Ascending aorta (tissue), 2 donors: Measurements from ENCODE around the gene GANAB. TPM values are rescaled to one million over a fixed set of nuclear protein-coding genes. Genes with fewer than 3 reads are reported as not detected.
"Not testable (repeated sequence)": the region's sequence is repeated elsewhere in the genome, so short reads cannot be mapped to it uniquely, and the experiment has no call there.

ENCODE experiments used
- DNase-seq, 2 donors: peaks; one replicate each; pipeline ENCODE4 v3.0.0-alpha.2; 2019; ENCODE audit warnings: low spot score in 2 of 2
- H3K27ac ChIP-seq, 2 donors: fragments of 200-600 bp; sonication (generic); one replicate each; pipeline ENCODE4 v1.5.1; 2016 to 2017; ENCODE audit warnings: mild to moderate bottlenecking in 1 of 2
- H3K27me3 ChIP-seq: fragments of 200-600 bp; sonication (generic); one replicate; pipeline ENCODE4 v1.5.1; 2017
- H3K36me3 ChIP-seq, 2 donors: fragments of 200-600 bp; sonication (generic); one replicate each; pipeline ENCODE4 v1.5.1; 2016
- H3K4me1 ChIP-seq, 2 donors: fragments of 200-600 bp; sonication (generic); one replicate each; pipeline ENCODE4 v1.5.1; 2016 to 2017; ENCODE audit warnings: mild to moderate bottlenecking in 1 of 2
- H3K4me3 ChIP-seq, 2 donors: fragments of 200-600 bp; sonication (generic); one replicate each; pipeline ENCODE4 v1.5.1; 2016 to 2017; ENCODE audit warnings: mild to moderate bottlenecking in 1 of 2
- H3K9me3 ChIP-seq, 2 donors: fragments of 200-600 bp; sonication (generic); one replicate each; pipeline ENCODE4 v1.5.1; 2016
- CTCF ChIP-seq, 3 experiments: fragments of 200-600 bp in 2 of 3; fragments of 450-650 bp in 1 of 3; sonication (generic) in 2 of 3; IDR thresholded peaks; one replicate each; pipeline ENCODE4 v1.5.1; 2016 to 2019; ENCODE audit warnings: antibody characterized with exemption in 3 of 3, mild to moderate bottlenecking in 1 of 3, moderate library complexity in 1 of 3
- intact Hi-C: fragments of 100-400 bp; cut with DNase I; formaldehyde crosslinking; loops from one replicate; pipeline ENCODE4 v1.15.1; 2023
- total RNA-seq: library from RNA; depleted of rRNA; stranded (reverse); fragments of >200 nt; gene quantifications from one replicate; pipeline ENCODE4 v1.1.0, GENCODE V29; 2016

Gene GANAB
- total RNA-seq: 326 TPM

GRCh38 chr11:62645946-62646824 lies at the start of gene GANAB:
Gene GANAB, minus strand, starts transcription at chr11:62646613. Its CDS starts 14 bp downstream, at chr11:62646599.
- peak within 1 kb of the TSS; percentile 66 to 92 for H3K4me3 ChIP-seq
- H3K4me1 ChIP-seq: peaks cover 4 to 14% of the 10 kb centered on the region in 2 donors
- no peaks in the 10 kb centered on the region for H3K9me3 ChIP-seq
- H3K27ac ChIP-seq: peak within 1 kb of the TSS; percentile 89 to 92
- intact Hi-C loops: loop anchor here (1.0 to 5.0 kb wide), 4 partner anchors 24 to 81 kb away; partner anchors contain the start of genes HNRNPUL2, MTA2 and TUT1
- DNase-seq: peak; percentile 97 to 100
- TF ChIP-seq CTCF (IDR thresholded peaks at IDR 0.05): no peak
- no peaks in the 10 kb centered on the region for H3K27me3 ChIP-seq
- H3K36me3 ChIP-seq: peaks cover 26 to 33% of the 10 kb centered on the region in 2 donors

GRCh38 chr11:62694455-62695167 lies 48.2 kb upstream of the GANAB start:
- H3K36me3 ChIP-seq: peaks cover 27 to 33% of the 10 kb centered on the region in 2 donors
- no peaks in the 10 kb centered on the region for H3K27me3 ChIP-seq
- intact Hi-C loops: loop anchor here (1.0 to 2.0 kb wide), 3 partner anchors 42 to 314 kb away; partner anchors contain the start of gene INTS5
- H3K9me3 ChIP-seq: no peaks in the 10 kb centered on the region
- no peaks in the 10 kb centered on the region for H3K4me1 ChIP-seq
- peak; percentile 60 to 87 (median 79) for TF ChIP-seq CTCF (IDR thresholded peaks at IDR 0.05)
- peak; percentile 49 to 91 for DNase-seq
- no peak overlapping the region for H3K27ac ChIP-seq
- H3K4me3 ChIP-seq: no peak overlapping the region

GRCh38 chr11:62693624-62694023 lies 47.2 kb upstream of the GANAB start:
- H3K9me3 ChIP-seq, H3K4me3 ChIP-seq, H3K27me3 ChIP-seq, DNase-seq, H3K27ac ChIP-seq, H3K4me1 ChIP-seq: not testable (repeated sequence)
- peaks cover 27 to 33% of the 10 kb centered on the region in 2 donors for H3K36me3 ChIP-seq
- intact Hi-C loops: loop anchor here (1.0 to 2.0 kb wide), 3 partner anchors 41 to 313 kb away; partner anchors contain the start of gene INTS5

GRCh38 chr11:62689421-62690183 lies 43.2 kb upstream of the GANAB start, which contains the start of gene LRRN4CL:
Gene LRRN4CL, minus strand, starts transcription at chr11:62689530. Its CDS starts 1,022 bp downstream, at chr11:62688508.
- Histone ChIP-seq H3K36me3 (peaks cover 27 to 33% of the 10 kb centered on the region in 2 donors), H3K27ac (no peak within 1 kb of the TSS), H3K27me3 (no peaks in the 10 kb centered on the region), H3K9me3 (no peaks in the 10 kb centered on the region), H3K4me3 (peak within 1 kb of the TSS; percentile 36 to 43), H3K4me1 (no peaks in the 10 kb centered on the region)
- peak in 1 of 2 donors; percentile 83 for DNase-seq
- intact Hi-C loops: no loop called here
- TF ChIP-seq CTCF (IDR thresholded peaks at IDR 0.05): no peak

GRCh38 chr11:62688491-62688890 lies 42.1 kb upstream of the GANAB start:
- Histone ChIP-seq H3K27ac (no peak overlapping the region), H3K36me3 (peaks cover 25 to 33% of the 10 kb centered on the region in 2 donors), H3K4me3 (peak overlapping the region; percentile 36 to 43), H3K27me3 (no peaks in the 10 kb centered on the region), H3K4me1 (no peaks in the 10 kb centered on the region), H3K9me3 (no peaks in the 10 kb centered on the region)
- DNase-seq: no peak
- TF ChIP-seq CTCF (IDR thresholded peaks at IDR 0.05): no peak
- intact Hi-C loops: no loop called here
